Measurements from ENCODE around the gene TUBA4A.
"Not testable (repeated sequence)": the region's sequence is repeated elsewhere in the genome, so short reads cannot be mapped to it uniquely, and the experiment has no call there.

TUBA4A gene

GRCh38 chr2:219266886-219267285, 13.2 kb upstream of the TUBA4A start:
- DNase-seq = no peak

- no peak for DNase-seq
Observed at GRCh38 chr2:219266232-219266631, 12.5 kb upstream of the TUBA4A start.

- DNase-seq = no peak
Observed at GRCh38 chr2:219261024-219261855, 7.5 kb upstream of the TUBA4A start.

GRCh38 chr2:219258942-219259341, 5.2 kb upstream of the TUBA4A start:
- not testable (repeated sequence) for DNase-seq

GRCh38 chr2:219254590-219255201, 978 bp upstream of the TUBA4A start:
- peak; percentile 63 to 71 for DNase-seq

GRCh38 chr2:219252900-219253752, 592 bp downstream of the TUBA4A start, which contains the start of gene TUBA4B:
TSS of gene TUBA4B (plus strand) at chr2:219253243. CDS start at chr2:219253408, 165 bp downstream.
- peak; percentile 49 to 58 for DNase-seq

- DNase-seq = no peak
Observed at GRCh38 chr2:219252570-219252899, 1.2 kb downstream of the TUBA4A start.

GRCh38 chr2:219252084-219252483, 1.6 kb downstream of the TUBA4A start:
- DNase-seq = peak in 1 of 2 donors; percentile 34

GRCh38 chr2:219251656-219252055, 2.1 kb downstream of the TUBA4A start:
- no peak for DNase-seq

GRCh38 chr2:219250049-219250781, 3.5 kb downstream of the TUBA4A start:
- no peak for DNase-seq

- peak; percentile 69 to 70 for DNase-seq
Observed at GRCh38 chr2:219249203-219249980, 4.3 kb downstream of the TUBA4A start.

GRCh38 chr2:219248845-219249202, 4.9 kb downstream of the TUBA4A start:
- no peak for DNase-seq

GRCh38 chr2:219247678-219248642, 5.8 kb downstream of the TUBA4A start:
- peak; percentile 74 to 87 for DNase-seq

- no peak for DNase-seq
Observed at GRCh38 chr2:219246559-219246958, 7.2 kb downstream of the TUBA4A start.

- no peak for DNase-seq
Observed at GRCh38 chr2:219245899-219246230, 7.9 kb downstream of the TUBA4A start.

GRCh38 chr2:219245148-219245898, 8.4 kb downstream of the TUBA4A start, which contains the start of the genes GLB1L and STK16:
TSS of gene GLB1L (minus strand) at chr2:219245444. CDS start at chr2:219243573, 1,871 bp downstream.
TSS of gene STK16 (plus strand) at chr2:219245479. CDS start at chr2:219246000, 521 bp downstream.
- DNase-seq = peak; percentile 87 to 89

- DNase-seq = no peak
Observed at GRCh38 chr2:219244789-219245147, 8.9 kb downstream of the TUBA4A start.

GRCh38 chr2:219243291-219243761, 10.4 kb downstream of the TUBA4A start:
- DNase-seq = peak in 1 of 2 donors; percentile 41

- no peak for DNase-seq
Observed at GRCh38 chr2:219234331-219234730, 19.4 kb downstream of the TUBA4A start.

GRCh38 chr2:219230059-219230540, 23.6 kb downstream of the TUBA4A start:
- DNase-seq = no peak

Measured in CD4-positive, alpha-beta T cell treated with Interleukin-4 for 1 hour (primary cell).